IMR-90 (cell line): ENCODE measurements around the gene MMD. TPM values are rescaled to one million over a fixed set of nuclear protein-coding genes. Genes with fewer than 3 reads are reported as not detected.

Experiments
- ATAC-seq: fragments of 200-7000 bp; cut with Tn5 transposase; 2 replicates; pipeline ENCODE4 v1.9.1; 2020; ENCODE audit warnings: low read depth, mild to moderate bottlenecking, moderate library complexity
- BruUV-seq: library from RNA; stranded (reverse); fragments of 400-500 nt; replicated peaks from 2 replicates; lab custom pipeline; 2021; lab: Mats Ljungman, UMichigan
- CTCF ChIA-PET: fragments of 300-600 bp; formaldehyde crosslinking; extraction: SDS; loops from one replicate; lab custom pipeline; 2021; ENCODE audit warnings: antibody characterized with exemption; lab: Yijun Ruan, JAX
- POLR2A ChIA-PET: fragments of 300-600 bp; sonication (Branson Sonifier 250); formaldehyde crosslinking; loops from one replicate; lab custom pipeline; 2022; ENCODE audit warnings: antibody characterized with exemption; ENCODE audit not compliant: unreplicated experiment; lab: Charles Lee
- DNase-seq: peaks from one replicate; pipeline ENCODE4 v3.0.0; 2013
- H2AFZ ChIP-seq: replicated peaks from 2 replicates; pipeline ENCODE3; 2013; ENCODE audit warnings: low read length, mild to moderate bottlenecking; ENCODE audit not compliant: poor library complexity
- H2AK5ac ChIP-seq: 2 replicates; pipeline ENCODE4 v1.6.1; 2013; ENCODE audit warnings: low read depth, low read length, inconsistent platforms
- H2AK9ac ChIP-seq: replicated peaks from 2 replicates; pipeline ENCODE3; 2013; ENCODE audit warnings: mild to moderate bottlenecking, low read depth, low read length, moderate library complexity; ENCODE audit not compliant: poor library complexity
- H2BK120ac ChIP-seq: 2 replicates; pipeline ENCODE4 v1.6.1; 2013; ENCODE audit warnings: low read depth, low read length, inconsistent platforms
- H2BK15ac ChIP-seq: 3 replicates; pipeline ENCODE4 v1.6.1; 2013; ENCODE audit warnings: low read depth, low read length, inconsistent platforms
- H2BK20ac ChIP-seq: 2 replicates; pipeline ENCODE4 v1.6.1; 2013; ENCODE audit warnings: low read depth, mild to moderate bottlenecking, inconsistent platforms, low read length, moderate library complexity
- H2BK5ac ChIP-seq: 2 replicates; pipeline ENCODE4 v1.6.1; 2013; ENCODE audit warnings: mild to moderate bottlenecking, low read depth, low read length, inconsistent platforms; ENCODE audit not compliant: poor library complexity, severe bottlenecking
- H3K14ac ChIP-seq: replicated peaks from 2 replicates; pipeline ENCODE4 v1.6.1; 2013; ENCODE audit warnings: low read depth, low read length, inconsistent platforms
- H3K18ac ChIP-seq: 2 replicates; pipeline ENCODE4 v1.6.1; 2013; ENCODE audit warnings: low read depth, low read length, control low read depth
- H3K23ac ChIP-seq: 2 replicates; pipeline ENCODE4 v1.6.1; 2013; ENCODE audit warnings: low read depth, low read length, inconsistent platforms
- H3K27ac ChIP-seq: 2 replicates; pipeline ENCODE4 v1.5.1; 2013; ENCODE audit warnings: mild to moderate bottlenecking, control low read depth, low read length; ENCODE audit not compliant: insufficient read depth
- H3K27me3 ChIP-seq: 2 replicates; pipeline ENCODE4 v1.6.1; 2013; ENCODE audit warnings: low read length; ENCODE audit not compliant: control insufficient read depth, insufficient read depth
- H3K36me3 ChIP-seq: 2 replicates; pipeline ENCODE4 v1.6.1; 2013; ENCODE audit warnings: low read length, mixed read lengths; ENCODE audit not compliant: control insufficient read depth, insufficient read depth
- H3K4ac ChIP-seq: 2 replicates; pipeline ENCODE4 v1.6.1; 2013; ENCODE audit warnings: low read depth, low read length, inconsistent platforms
- H3K4me1 ChIP-seq: 2 replicates; pipeline ENCODE4 v1.6.1; 2013; ENCODE audit warnings: low read length, mixed read lengths; ENCODE audit not compliant: control insufficient read depth, insufficient read depth
- H3K4me2 ChIP-seq: 2 replicates; pipeline ENCODE4 v1.6.1; 2013; ENCODE audit warnings: low read depth, mild to moderate bottlenecking, control low read depth, low read length, moderate library complexity
- H3K4me3 ChIP-seq: 2 replicates; pipeline ENCODE4 v1.5.1; 2013; ENCODE audit warnings: low read depth, mild to moderate bottlenecking, control low read depth, low read length, moderate library complexity; ENCODE audit not compliant: insufficient read depth
- H3K56ac ChIP-seq: 2 replicates; pipeline ENCODE4 v1.6.1; 2013; ENCODE audit warnings: low read length, inconsistent platforms; ENCODE audit not compliant: insufficient read depth; ENCODE audit errors: extremely low read depth
- H3K79me1 ChIP-seq, 2 experiments: 2 replicates each; pipeline ENCODE4 v1.6.1; 2013; ENCODE audit warnings: low read length in 2 of 2, inconsistent platforms in 1 of 2, low read depth in 1 of 2
- H3K9ac ChIP-seq: 2 replicates; pipeline ENCODE4 v1.6.1; 2013; ENCODE audit warnings: low read depth, low read length, control low read depth
- H3K9me1 ChIP-seq: 2 replicates; pipeline ENCODE4 v1.6.1; 2013; ENCODE audit warnings: low read length, inconsistent platforms; ENCODE audit not compliant: insufficient read depth
- H3K9me3 ChIP-seq: 2 replicates; pipeline ENCODE4 v1.6.1; 2013; ENCODE audit warnings: low read length; ENCODE audit not compliant: control insufficient read depth, insufficient read depth
- H4K20me1 ChIP-seq: 2 replicates; pipeline ENCODE4 v1.6.1; 2013; ENCODE audit warnings: low read length, inconsistent platforms; ENCODE audit not compliant: insufficient read depth
- H4K5ac ChIP-seq: 2 replicates; pipeline ENCODE4 v1.6.1; 2013; ENCODE audit warnings: mild to moderate bottlenecking, low read depth, low read length, control low read depth
- H4K8ac ChIP-seq, 2 experiments: 2 replicates each; pipeline ENCODE4 v1.6.1; 2013; ENCODE audit warnings: low read depth in 2 of 2, low read length in 2 of 2, control low read depth in 1 of 2, inconsistent platforms in 1 of 2
- H4K91ac ChIP-seq: 2 replicates; pipeline ENCODE4 v1.6.1; 2013; ENCODE audit warnings: low read depth, low read length, inconsistent platforms; ENCODE audit not compliant: insufficient read depth
- BHLHE40 ChIP-seq: fragments of 150-350 bp; IDR thresholded peaks from 2 replicates; pipeline ENCODE4 v1.6.1; 2016; ENCODE audit warnings: mild to moderate bottlenecking, low read depth, low read length
- CEBPB ChIP-seq: IDR thresholded peaks from 2 replicates; pipeline ENCODE4 v1.6.1; 2012; ENCODE audit warnings: low read depth, low read length, improper control_type of control experiment
- CHD1 ChIP-seq: IDR thresholded peaks from 2 replicates; pipeline ENCODE4 v1.6.1; 2012; ENCODE audit warnings: low read depth, low read length, improper control_type of control experiment
- FOS ChIP-seq: fragments of 150-350 bp; IDR thresholded peaks from 2 replicates; pipeline ENCODE4 v1.6.1; 2016; ENCODE audit warnings: low read depth, low read length
- MAFK ChIP-seq: IDR thresholded peaks from 2 replicates; pipeline ENCODE4 v1.6.1; 2012; ENCODE audit warnings: low read depth, low read length, improper control_type of control experiment
- MAZ ChIP-seq: IDR thresholded peaks from 2 replicates; pipeline ENCODE4 v1.6.1; 2012; ENCODE audit warnings: low read depth, mild to moderate bottlenecking, low read length, improper control_type of control experiment, moderate library complexity, borderline replicate concordance
- MXI1 ChIP-seq: IDR thresholded peaks from 2 replicates; pipeline ENCODE4 v1.6.1; 2012; ENCODE audit warnings: low read depth, mild to moderate bottlenecking, low read length, moderate library complexity, borderline replicate concordance
- NFE2L2 ChIP-seq: fragments of 150-350 bp; IDR thresholded peaks from 2 replicates; pipeline ENCODE4 v1.6.1; 2016; ENCODE audit warnings: low read depth, mild to moderate bottlenecking, low read length
- POLR2A ChIP-seq: IDR thresholded peaks from 2 replicates; pipeline ENCODE4 v1.6.1; 2012; ENCODE audit warnings: mild to moderate bottlenecking, low read depth, low read length
- RAD21 ChIP-seq: IDR thresholded peaks from 2 replicates; pipeline ENCODE4 v1.6.1; 2012; ENCODE audit warnings: low read length, improper control_type of control experiment
- RCOR1 ChIP-seq: IDR thresholded peaks from 2 replicates; pipeline ENCODE4 v1.6.1; 2012; ENCODE audit warnings: mild to moderate bottlenecking, low read length, improper control_type of control experiment; ENCODE audit not compliant: insufficient replicate concordance
- RFX5 ChIP-seq: IDR thresholded peaks from 2 replicates; pipeline ENCODE4 v1.8.0; 2012; ENCODE audit warnings: low read depth, mild to moderate bottlenecking, low read length, moderate library complexity
- SMC3 ChIP-seq: fragments of 150-350 bp; IDR thresholded peaks from 2 replicates; pipeline ENCODE4 v1.6.1; 2016; ENCODE audit warnings: low read depth, mild to moderate bottlenecking, antibody characterized with exemption, low read length, moderate library complexity
- WGBS, 2 experiments: methylation state at CpG; one replicate each; pipeline versions ENCODE4 v1.1.5 to v1.1.7; 2013; ENCODE audit warnings: missing lambda C conversion rate in 2 of 2; ENCODE audit not compliant: insufficient read length in 1 of 2; ENCODE audit errors: extremely low coverage in 2 of 2; 5-methylcytosine and 5-hydroxymethylcytosine counted together
- dilution Hi-C: fragments of 300-500 bp; cut with HindIII; formaldehyde crosslinking; loops from one replicate; pipeline ENCODE4 v1.14.3; 2018; ENCODE audit warnings: low sequenced_read_pairs; ENCODE audit not compliant: unreplicated experiment
- in situ Hi-C: fragments of 300-500 bp; cut with MboI; formaldehyde crosslinking; loops from 3 replicates; pipeline ENCODE4 v1.14.3; 2019; ENCODE audit warnings: low sequenced_read_pairs, inconsistent platforms, mixed read lengths
- intact Hi-C: fragments of 100-400 bp; cut with micrococcal nuclease; formaldehyde crosslinking; loops from 2 replicates; pipeline ENCODE4 v1.10.0; 2022
- polyA plus RNA-seq, 3 experiments: library from polyadenylated mRNA; depleted of rRNA; stranded (reverse); fragments of >200 nt; gene quantifications; 2 replicates each; pipeline ENCODE4 v1.2.3, GENCODE V29; 2012; ENCODE audit warnings: low replicate concordance in 1 of 3
- total RNA-seq: library from RNA; depleted of rRNA; stranded (reverse); fragments of >200 nt; gene quantifications from 2 replicates; pipeline ENCODE4 v1.2.3, GENCODE V29; 2012
- TF ChIP-seq, protein P1 (sequence below): fragments of 150-350 bp; IDR thresholded peaks from 2 replicates; pipeline ENCODE4 v1.6.1; 2017; ENCODE audit warnings: mild to moderate bottlenecking, antibody characterized with exemption, low read length, low read depth
- TF ChIP-seq, protein P2 (sequence below): fragments of 150-350 bp; IDR thresholded peaks from 2 replicates; pipeline ENCODE4 v1.6.1; 2016; ENCODE audit warnings: low read depth, mild to moderate bottlenecking, low read length, moderate library complexity, borderline replicate concordance
- TF ChIP-seq, protein P3 (sequence below): conservative IDR thresholded peaks from 2 replicates; pipeline ENCODE4 v1.5.1; 2012; ENCODE audit warnings: mild to moderate bottlenecking, low read depth, low read length, improper control_type of control experiment

Gene MMD
- total and polyA plus RNA-seq, 2 of the 4 experiments (the other 2 are of a cell fraction): 6.3 to 7.0 TPM

DNA sequence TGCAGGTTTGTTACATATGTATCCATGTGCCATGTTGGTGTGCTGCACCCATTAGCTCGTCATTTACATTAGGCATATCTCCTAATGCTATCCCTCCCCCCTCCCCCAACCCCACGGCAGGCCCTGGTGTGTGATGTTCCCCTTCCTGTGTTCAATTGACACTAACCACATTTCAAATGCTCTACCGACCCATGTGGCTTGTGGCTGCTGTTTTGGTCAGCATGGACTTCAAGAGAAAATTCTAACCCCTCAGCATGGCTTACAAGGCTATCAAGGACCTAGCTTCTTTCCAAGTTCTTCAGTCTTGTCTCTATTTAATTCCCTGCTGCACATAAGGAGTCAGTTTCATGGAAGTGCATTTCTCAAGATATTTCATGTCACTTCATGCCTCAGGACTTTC, 52.9 kb downstream of the MMD start:
- Histone ChIP-seq H3K23ac (no peak overlapping the region), H3K9ac (no peak overlapping the region), H2BK15ac (no peak overlapping the region), H2BK20ac (no peak overlapping the region), H3K27ac (no peak overlapping the region), H3K4me3 (no peak overlapping the region), H4K8ac (no peak overlapping the region), H4K5ac (no peak overlapping the region), H2AK9ac (no peak overlapping the region), H3K56ac (no peak overlapping the region), H3K4ac (no peak overlapping the region), H3K9me1 (no peaks in the 10 kb centered on the region), H4K20me1 (no peaks in the 10 kb centered on the region), H3K4me2 (no peak overlapping the region), H3K79me1 (no peaks in the 10 kb centered on the region), H2AK5ac (no peak overlapping the region), H2AFZ (no peak overlapping the region), H3K36me3 (no peaks in the 10 kb centered on the region), H3K27me3 (peaks cover 3% of the 10 kb centered on the region), H2BK120ac (no peak overlapping the region), H2BK5ac (no peak overlapping the region), H3K18ac (no peak overlapping the region), H3K14ac (no peak overlapping the region), H4K91ac (no peak overlapping the region), H3K4me1 (no peaks in the 10 kb centered on the region), H3K9me3 (no peaks in the 10 kb centered on the region)
- no TSS peak for BruUV-seq
- intact Hi-C loops (no loop called here), dilution Hi-C loops (no loop called here), in situ Hi-C loops (no loop called here)
- no peak for DNase-seq
- ATAC-seq: no peak
- 20% methylated on average over 1 of the region's 3 CpGs; no CpG with 5 or more reads in 1 of the 2 experiments for WGBS, 2 experiments
- CTCF ChIA-PET: no interaction called here
- POLR2A ChIA-PET: no interaction called here
- TF ChIP-seq BHLHE40: no peak
- no peak for TF ChIP-seq MAFK
- TF ChIP-seq FOS: no peak
- TF ChIP-seq CHD1: no peak
- no peak for TF ChIP-seq NFE2L2
- TF ChIP-seq, protein P1, sequence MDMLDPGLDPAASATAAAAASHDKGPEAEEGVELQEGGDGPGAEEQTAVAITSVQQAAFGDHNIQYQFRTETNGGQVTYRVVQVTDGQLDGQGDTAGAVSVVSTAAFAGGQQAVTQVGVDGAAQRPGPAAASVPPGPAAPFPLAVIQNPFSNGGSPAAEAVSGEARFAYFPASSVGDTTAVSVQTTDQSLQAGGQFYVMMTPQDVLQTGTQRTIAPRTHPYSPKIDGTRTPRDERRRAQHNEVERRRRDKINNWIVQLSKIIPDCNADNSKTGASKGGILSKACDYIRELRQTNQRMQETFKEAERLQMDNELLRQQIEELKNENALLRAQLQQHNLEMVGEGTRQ: no peak
- TF ChIP-seq, protein P2, sequence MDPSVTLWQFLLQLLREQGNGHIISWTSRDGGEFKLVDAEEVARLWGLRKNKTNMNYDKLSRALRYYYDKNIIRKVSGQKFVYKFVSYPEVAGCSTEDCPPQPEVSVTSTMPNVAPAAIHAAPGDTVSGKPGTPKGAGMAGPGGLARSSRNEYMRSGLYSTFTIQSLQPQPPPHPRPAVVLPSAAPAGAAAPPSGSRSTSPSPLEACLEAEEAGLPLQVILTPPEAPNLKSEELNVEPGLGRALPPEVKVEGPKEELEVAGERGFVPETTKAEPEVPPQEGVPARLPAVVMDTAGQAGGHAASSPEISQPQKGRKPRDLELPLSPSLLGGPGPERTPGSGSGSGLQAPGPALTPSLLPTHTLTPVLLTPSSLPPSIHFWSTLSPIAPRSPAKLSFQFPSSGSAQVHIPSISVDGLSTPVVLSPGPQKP: no peak
- TF ChIP-seq, protein P3, sequence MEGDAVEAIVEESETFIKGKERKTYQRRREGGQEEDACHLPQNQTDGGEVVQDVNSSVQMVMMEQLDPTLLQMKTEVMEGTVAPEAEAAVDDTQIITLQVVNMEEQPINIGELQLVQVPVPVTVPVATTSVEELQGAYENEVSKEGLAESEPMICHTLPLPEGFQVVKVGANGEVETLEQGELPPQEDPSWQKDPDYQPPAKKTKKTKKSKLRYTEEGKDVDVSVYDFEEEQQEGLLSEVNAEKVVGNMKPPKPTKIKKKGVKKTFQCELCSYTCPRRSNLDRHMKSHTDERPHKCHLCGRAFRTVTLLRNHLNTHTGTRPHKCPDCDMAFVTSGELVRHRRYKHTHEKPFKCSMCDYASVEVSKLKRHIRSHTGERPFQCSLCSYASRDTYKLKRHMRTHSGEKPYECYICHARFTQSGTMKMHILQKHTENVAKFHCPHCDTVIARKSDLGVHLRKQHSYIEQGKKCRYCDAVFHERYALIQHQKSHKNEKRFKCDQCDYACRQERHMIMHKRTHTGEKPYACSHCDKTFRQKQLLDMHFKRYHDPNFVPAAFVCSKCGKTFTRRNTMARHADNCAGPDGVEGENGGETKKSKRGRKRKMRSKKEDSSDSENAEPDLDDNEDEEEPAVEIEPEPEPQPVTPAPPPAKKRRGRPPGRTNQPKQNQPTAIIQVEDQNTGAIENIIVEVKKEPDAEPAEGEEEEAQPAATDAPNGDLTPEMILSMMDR: no peak
- TF ChIP-seq MXI1: no peak
- TF ChIP-seq POLR2A: no peak
- TF ChIP-seq SMC3: no peak
- no peak for TF ChIP-seq RFX5
- TF ChIP-seq MAZ: no peak
- TF ChIP-seq RAD21: no peak
- no peak for TF ChIP-seq CEBPB
- no peak for TF ChIP-seq RCOR1
